Transverse colon (tissue), 4 donors: ENCODE measurements around the gene SHC2. TPM values are rescaled to one million over a fixed set of nuclear protein-coding genes. Genes with fewer than 3 reads are reported as not detected.

Experiments used
- DNase-seq: peaks from one replicate; pipeline ENCODE4 v3.0.0-alpha.2; 2019
- H3K27ac ChIP-seq, 4 donors: fragments of 200-600 bp; sonication (generic); 2 replicates each; pipeline ENCODE4 v1.5.1; 2016 to 2018; ENCODE audit warnings: inconsistent platforms in 4 of 4
- H3K27me3 ChIP-seq: fragments of 200-600 bp; sonication (generic); 2 replicates; pipeline ENCODE4 v1.5.1; 2017; ENCODE audit warnings: inconsistent platforms
- H3K36me3 ChIP-seq, 4 donors: fragments of 200-600 bp; sonication (generic); 2 replicates each; pipeline ENCODE4 v1.5.1; 2017 to 2019; ENCODE audit warnings: inconsistent platforms in 4 of 4
- H3K4me1 ChIP-seq, 4 donors: fragments of 200-600 bp; sonication (generic); 2 replicates each; pipeline ENCODE4 v1.5.1; 2017 to 2020; ENCODE audit warnings: inconsistent platforms in 4 of 4
- H3K4me3 ChIP-seq, 4 donors: fragments of 200-600 bp; sonication (generic); 1 replicate in 1 of 4; 2 replicates in 3 of 4; pipeline versions ENCODE4 v1.5.1 to v1.6.1; 2017 to 2019; ENCODE audit warnings: inconsistent platforms in 4 of 4
- H3K9me3 ChIP-seq, 2 donors: fragments of 200-600 bp; sonication (generic); 2 replicates each; pipeline ENCODE4 v1.5.1; 2017 to 2019; ENCODE audit warnings: inconsistent platforms in 2 of 2
- CTCF ChIP-seq, 5 experiments: fragments of 200-600 bp in 3 of 5; fragments of 450-650 bp in 2 of 5; sonication (generic) in 3 of 5; IDR thresholded peaks; 1 replicate in 2 of 5; 2 replicates in 3 of 5; pipeline ENCODE4 v1.5.1; 2016 to 2017; ENCODE audit warnings: antibody characterized with exemption in 5 of 5, inconsistent platforms in 3 of 5, mild to moderate bottlenecking in 2 of 5, moderate library complexity in 1 of 5
- EP300 ChIP-seq: sonication (generic); formaldehyde crosslinking; IDR thresholded peaks from one replicate; pipeline ENCODE4 v1.6.1; 2017; ENCODE audit warnings: antibody characterized with exemption, low read depth
- POLR2A ChIP-seq: fragments of 450-650 bp; IDR thresholded peaks from one replicate; pipeline ENCODE4 v1.6.1; 2016; ENCODE audit warnings: antibody characterized with exemption, mild to moderate bottlenecking, moderate library complexity
- POLR2AphosphoS5 ChIP-seq, 3 donors: sonication (generic); formaldehyde crosslinking; IDR thresholded peaks; one replicate each; pipeline ENCODE4 v1.6.1; 2016; ENCODE audit warnings: antibody characterized with exemption in 3 of 3
- WGBS, 2 donors: methylation state at CpG; one replicate each; pipeline ENCODE4 v1.1.5; 2018; ENCODE audit warnings: low coverage in 1 of 2; 5-methylcytosine and 5-hydroxymethylcytosine counted together
- in situ Hi-C, 4 donors: fragments of 200-750 bp; cut with MboI; loops; one replicate each; pipeline versions ENCODE4 v1.15.0 to v1.15.1; 2017; ENCODE audit warnings: low sequenced_read_pairs in 3 of 4, low pct_ligation_motif_present in 1 of 4, low pct_unique_long_range_greater_than_20kb in 1 of 4
- intact Hi-C: fragments of 100-400 bp; cut with DNase I; formaldehyde crosslinking; loops from one replicate; pipeline ENCODE4 v1.15.1; 2023; ENCODE audit warnings: low total_unique reads
- total RNA-seq, 4 donors: library from RNA; depleted of rRNA; stranded (reverse); fragments of >200 nt; gene quantifications; one replicate each; pipeline ENCODE4 v1.1.0, GENCODE V29; 2016

Gene SHC2
- total RNA-seq, 4 donors from 2014 or later, result 6.3 to 30.3 (median 11.1) TPM

- intact Hi-C loops, result no loop called here
- in situ Hi-C loops, result no loop called here
These were observed 91.6 kb downstream of the SHC2 start for GRCh38 chr19:369256-369655.

GRCh38 chr19:368630-369024 is 92.2 kb downstream of the SHC2 start:
- 69 to 100% methylated on average over 1 to 7 of the region's 7 CpGs for WGBS, 2 donors
- Histone ChIP-seq H3K4me1 (no peaks in the 10 kb centered on the region), H3K27me3 (peaks cover 14% of the 10 kb centered on the region), H3K27ac (no peak overlapping the region), H3K36me3 (no peaks in the 10 kb centered on the region), H3K4me3 (no peak overlapping the region), H3K9me3 (no peaks in the 10 kb centered on the region)
- no peak for TF ChIP-seq POLR2A
- TF ChIP-seq POLR2AphosphoS5 (IDR thresholded peaks at IDR 0.05), result no peak
- no peak for TF ChIP-seq EP300
- TF ChIP-seq CTCF (IDR thresholded peaks at IDR 0.05), result no peak
- DNase-seq, result no peak
- intact Hi-C loops, result no loop called here
- in situ Hi-C loops, result no loop called here

More at GRCh38 chr19:369256-369655, 91.6 kb downstream of the SHC2 start:
- Histone ChIP-seq H3K4me3 (no peak overlapping the region), H3K4me1 (no peaks in the 10 kb centered on the region), H3K9me3 (no peaks in the 10 kb centered on the region), H3K27me3 (peaks cover 21% of the 10 kb centered on the region), H3K36me3 (no peaks in the 10 kb centered on the region), H3K27ac (no peak overlapping the region)
- DNase-seq, result no peak
- 83% methylated on average over 10 of the region's 13 CpGs; no CpG with 5 or more reads in 1 of the 2 donors for WGBS, 2 donors
- no peak for TF ChIP-seq POLR2AphosphoS5 (IDR thresholded peaks at IDR 0.05)
- no peak for TF ChIP-seq CTCF (IDR thresholded peaks at IDR 0.05)
- TF ChIP-seq POLR2A, result no peak
- TF ChIP-seq EP300, result no peak

GRCh38 chr19:367963-368629 is 92.7 kb downstream of the SHC2 start:
- Histone ChIP-seq H3K27me3 (peaks cover 12% of the 10 kb centered on the region), H3K9me3 (no peaks in the 10 kb centered on the region), H3K4me1 (no peaks in the 10 kb centered on the region), H3K4me3 (no peak overlapping the region), H3K27ac (no peak overlapping the region), H3K36me3 (no peaks in the 10 kb centered on the region)
- in situ Hi-C loops, result no loop called here
- WGBS, 2 donors, result 40 to 77% methylated on average over 3 to 22 of the region's 22 CpGs
- no peak for DNase-seq
- TF ChIP-seq EP300 (no peak), POLR2A (no peak), POLR2AphosphoS5 (IDR thresholded peaks at IDR 0.05) (no peak), CTCF (IDR thresholded peaks at IDR 0.05) (no peak)
- intact Hi-C loops, result no loop called here

GRCh38 chr19:367561-367960 is 93.3 kb downstream of the SHC2 start:
- H3K4me1 ChIP-seq, result no peaks in the 10 kb centered on the region
- no peaks in the 10 kb centered on the region for H3K9me3 ChIP-seq
- no peaks in the 10 kb centered on the region for H3K36me3 ChIP-seq
- TF ChIP-seq CTCF (IDR thresholded peaks at IDR 0.05) (no peak), POLR2AphosphoS5 (IDR thresholded peaks at IDR 0.05) (no peak), POLR2A (no peak), EP300 (no peak)
- no peak overlapping the region for H3K27ac ChIP-seq
- intact Hi-C loops (no loop called here), in situ Hi-C loops (no loop called here)
- WGBS, 2 donors, result 83 to 93% methylated on average over 1 to 14 of the region's 14 CpGs
- H3K4me3 ChIP-seq, result no peak overlapping the region
- peaks cover 9% of the 10 kb centered on the region for H3K27me3 ChIP-seq
- no peak for DNase-seq
